Upper lobe of left lung (tissue), 6 donors: ENCODE data around the gene MRPL20. TPM values are rescaled to one million over a fixed set of nuclear protein-coding genes. Genes with fewer than 3 reads are reported as not detected.

Experiments used
- ATAC-seq, 2 donors: fragments of 200-7000 bp; cut with Tn5 transposase; one replicate each; pipeline ENCODE4 v1.9.1; 2022; ENCODE audit warnings: mild to moderate bottlenecking in 2 of 2, moderate library complexity in 2 of 2; ENCODE audit not compliant: low FRiP score in 2 of 2
- DNase-seq, 2 donors: peaks; one replicate each; pipeline ENCODE4 v3.0.0-alpha.2; 2019 to 2020
- H3K27ac ChIP-seq, 4 donors: fragments of 200-600 bp; sonication (generic); one replicate each; pipeline ENCODE4 v1.5.1; 2016 to 2019
- H3K27me3 ChIP-seq, 4 donors: fragments of 200-600 bp; sonication (generic); one replicate each; pipeline ENCODE4 v1.5.1; 2017 to 2019
- H3K36me3 ChIP-seq, 4 donors: fragments of 200-600 bp; sonication (generic); one replicate each; pipeline ENCODE4 v1.5.1; 2016 to 2019
- H3K4me1 ChIP-seq, 4 donors: fragments of 200-600 bp; sonication (generic); one replicate each; pipeline ENCODE4 v1.5.1; 2018 to 2019
- H3K4me3 ChIP-seq, 4 donors: fragments of 200-600 bp; sonication (generic); one replicate each; pipeline ENCODE4 v1.5.1; 2017 to 2019; ENCODE audit warnings: mild to moderate bottlenecking in 2 of 4, moderate library complexity in 1 of 4
- H3K9me3 ChIP-seq, 4 donors: fragments of 200-600 bp; sonication (generic); one replicate each; pipeline ENCODE4 v1.5.1; 2018 to 2019
- EP300 ChIP-seq, 4 donors: sonication (generic); formaldehyde crosslinking; IDR thresholded peaks; one replicate each; pipeline ENCODE4 v1.5.1; 2017; ENCODE audit warnings: antibody characterized with exemption in 4 of 4, control low read depth in 2 of 4
- POLR2A ChIP-seq, 4 donors: fragments of 450-650 bp; IDR thresholded peaks; one replicate each; pipeline ENCODE4 v1.5.1; 2016 to 2017; ENCODE audit warnings: antibody characterized with exemption in 4 of 4, mild to moderate bottlenecking in 2 of 4
- POLR2AphosphoS5 ChIP-seq, 2 donors: sonication (generic); formaldehyde crosslinking; IDR thresholded peaks; one replicate each; pipeline ENCODE4 v1.5.1; 2017; ENCODE audit warnings: antibody characterized with exemption in 2 of 2
- WGBS, 2 donors: methylation state at CpG; one replicate each; pipeline ENCODE4 v1.1.5; 2017 to 2018; 5-methylcytosine and 5-hydroxymethylcytosine counted together
- total RNA-seq, 6 donors: library from RNA; depleted of rRNA in 4 of 6; stranded (reverse); fragments of >200 nt in 4 of 6; gene quantifications; one replicate each; pipeline versions ENCODE4 v1.1.0 to v1.2.1, GENCODE V29; 2016 to 2021
- TF ChIP-seq, protein P1 (sequence below), 6 experiments: fragments of 450-650 bp in 4 of 6; fragments of 200-600 bp in 2 of 6; sonication (generic) in 2 of 6; IDR thresholded peaks; one replicate each; pipeline ENCODE4 v1.5.1; 2016 to 2019; ENCODE audit warnings: antibody characterized with exemption in 6 of 6
- donor health status: DM: no; HTN: no; CAD: no; lungs with moderate emphysema.
- donor health status: DM: no; HTN: yes; CAD: no; lungs with severe emphysema.

The MRPL20 gene
- total RNA-seq, 6 donors from 2014 or later = 90.7 to 145 (median 101) TPM

DNA sequence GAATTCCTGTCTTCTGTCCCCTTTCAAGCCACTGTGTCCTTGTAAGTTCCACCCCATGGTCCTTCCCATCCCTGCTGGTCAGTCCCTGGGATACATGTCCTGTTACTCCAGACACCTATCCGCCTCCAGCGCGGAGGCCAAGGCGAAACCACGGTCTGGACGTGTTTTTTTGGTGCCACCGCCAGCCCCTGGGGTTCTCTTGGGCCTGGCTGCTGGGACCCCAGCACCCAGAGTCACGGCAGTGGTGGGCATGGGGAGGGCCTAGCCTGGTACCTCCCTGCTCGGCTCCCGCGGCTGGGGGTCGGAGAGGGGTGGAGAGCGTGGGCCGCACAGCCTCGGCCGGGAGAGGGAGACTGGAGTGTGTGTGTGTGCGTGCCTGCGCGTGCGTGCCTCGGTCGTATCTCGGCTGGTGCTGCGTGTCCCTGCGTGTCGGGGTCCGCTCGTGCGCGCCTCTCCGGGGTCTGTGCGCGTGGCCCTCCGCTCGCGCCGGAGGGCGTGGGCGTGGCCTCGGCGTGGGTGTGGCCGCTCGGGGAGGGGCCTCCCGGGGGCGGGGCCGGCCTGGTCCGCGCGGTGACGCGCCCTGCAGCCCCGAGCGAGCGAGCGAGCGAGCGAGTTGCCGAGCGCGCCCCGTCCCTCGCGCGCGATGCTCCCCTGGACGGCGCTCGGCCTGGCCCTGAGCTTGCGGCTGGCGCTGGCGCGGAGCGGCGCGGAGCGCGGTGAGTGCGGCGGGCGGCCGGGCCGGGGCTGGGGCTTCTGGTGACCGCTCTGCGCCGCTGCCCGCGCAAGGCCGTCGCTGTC lies 28.2 kb upstream of the MRPL20 start, which contains the start of gene VWA1:
Gene VWA1 (plus strand): TSS at position 585 of the 798 bp plus-strand sequence. CDS start 59 bp downstream, at position 644.
- ATAC-seq (peak; percentile 2 to 82), DNase-seq (peak; percentile 76 to 96)
- Histone ChIP-seq H3K36me3 (no peaks in the 10 kb centered on the region), H3K27me3 (peaks cover 0 to 7% (median 0%) of the 10 kb centered on the region in 4 donors), H3K9me3 (no peaks in the 10 kb centered on the region), H3K27ac (peak within 1 kb of the TSS; percentile 87 to 95 (median 92)), H3K4me1 (peaks cover 60 to 79% (median 73%) of the 10 kb centered on the region in 4 donors), H3K4me3 (peak within 1 kb of the TSS; percentile 32 to 64 (median 56))
- WGBS, 2 donors = 17 to 82% methylated on average over 6 to 43 of the region's 89 CpGs
- TF ChIP-seq POLR2A (IDR thresholded peaks at IDR 0.05) (peak in 1 of 4 donors; percentile 69), EP300 (IDR thresholded peaks at IDR 0.05) (no peak)

DNA sequence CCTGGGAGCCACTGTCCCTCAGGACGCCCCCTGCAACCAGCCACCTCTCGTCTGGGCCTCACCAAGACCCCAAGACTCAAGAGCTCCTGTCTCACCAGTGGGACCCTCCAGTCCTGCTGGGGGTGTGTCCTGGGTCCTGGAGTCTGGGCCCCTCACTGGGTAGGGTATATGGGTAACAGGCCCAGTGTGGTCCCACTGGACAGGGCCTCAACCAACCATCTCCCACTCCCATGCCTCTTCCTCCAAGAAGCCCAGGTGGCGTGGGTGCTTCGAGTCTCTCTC lies 27.7 kb upstream of the MRPL20 start:
- Histone ChIP-seq H3K9me3 (no peaks in the 10 kb centered on the region), H3K4me1 (peaks cover 63 to 84% (median 77%) of the 10 kb centered on the region in 4 donors), H3K36me3 (no peaks in the 10 kb centered on the region), H3K27ac (peak overlapping the region; percentile 87 to 95 (median 92)), H3K4me3 (peak overlapping the region in 3 of 4 donors; percentile 1 to 64 (median 57)), H3K27me3 (peaks cover 0 to 7% (median 0%) of the 10 kb centered on the region in 4 donors)
- ATAC-seq (no peak), DNase-seq (no peak)
- WGBS, 2 donors = 56 to 86% methylated on average over 2 to 4 of the region's 4 CpGs
- no peak for TF ChIP-seq POLR2A (IDR thresholded peaks at IDR 0.05)
- TF ChIP-seq POLR2AphosphoS5 (IDR thresholded peaks at IDR 0.05) = no peak
- no peak for TF ChIP-seq EP300 (IDR thresholded peaks at IDR 0.05)

DNA sequence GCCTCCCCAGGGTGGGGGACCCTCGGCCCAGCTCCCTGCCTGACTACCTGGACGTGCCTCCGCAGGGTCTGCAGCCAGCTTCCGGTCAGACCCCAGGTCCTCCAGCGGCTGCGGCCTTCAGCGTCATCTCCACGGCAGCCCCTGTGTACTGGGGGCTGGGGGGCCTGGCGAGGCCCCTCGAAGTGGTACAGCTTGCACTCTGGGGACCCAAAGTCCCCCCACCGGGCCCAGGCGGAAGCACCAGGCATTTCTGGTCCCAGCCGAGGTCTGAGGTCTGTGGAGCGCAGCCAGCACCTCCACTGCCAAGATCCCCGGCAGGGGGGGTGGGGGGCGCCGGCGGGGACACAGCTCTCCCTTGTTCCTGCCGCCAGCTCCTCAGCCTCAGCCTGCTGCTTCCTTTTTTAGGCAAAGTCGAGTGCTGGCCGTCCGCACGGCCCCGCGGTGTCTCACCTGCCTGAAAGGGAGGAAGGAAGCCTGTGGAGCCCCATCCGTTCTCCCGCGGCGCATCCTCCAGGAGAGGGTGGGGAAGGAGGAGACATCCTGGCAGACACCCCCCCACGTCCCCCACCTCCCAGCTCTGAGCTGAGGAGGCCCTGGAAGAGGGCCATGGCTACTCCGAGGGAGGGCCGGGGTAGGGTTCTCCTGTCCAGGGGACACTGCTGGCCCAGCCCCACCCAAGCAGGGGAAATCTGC lies 27.2 kb upstream of the MRPL20 start:
- WGBS, 2 donors = 0 to 13% methylated on average over 3 to 18 of the region's 32 CpGs
- H3K4me1 ChIP-seq = peaks cover 67 to 89% (median 82%) of the 10 kb centered on the region in 4 donors
- ATAC-seq = no peak

DNA sequence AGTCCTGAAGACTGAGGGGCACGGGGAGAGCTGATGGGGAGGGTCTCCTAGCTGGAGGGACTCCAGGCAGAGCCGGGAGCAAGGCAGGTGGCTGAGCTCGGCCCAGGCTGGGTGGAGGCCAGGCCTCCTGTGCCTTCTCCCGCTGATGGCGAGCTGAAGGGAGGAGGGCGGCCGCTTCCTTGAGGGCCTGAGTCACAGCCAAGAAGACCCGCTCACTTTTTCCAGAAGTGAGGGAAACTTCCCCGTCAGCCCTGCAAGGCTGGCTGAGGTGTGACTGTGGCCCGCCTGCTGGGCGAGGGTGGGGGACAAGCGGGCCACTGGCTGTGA lies 26.7 kb upstream of the MRPL20 start:
- TF ChIP-seq EP300 (IDR thresholded peaks at IDR 0.05) = peak in 1 of 4 donors; percentile 34
- TF ChIP-seq, protein P1, sequence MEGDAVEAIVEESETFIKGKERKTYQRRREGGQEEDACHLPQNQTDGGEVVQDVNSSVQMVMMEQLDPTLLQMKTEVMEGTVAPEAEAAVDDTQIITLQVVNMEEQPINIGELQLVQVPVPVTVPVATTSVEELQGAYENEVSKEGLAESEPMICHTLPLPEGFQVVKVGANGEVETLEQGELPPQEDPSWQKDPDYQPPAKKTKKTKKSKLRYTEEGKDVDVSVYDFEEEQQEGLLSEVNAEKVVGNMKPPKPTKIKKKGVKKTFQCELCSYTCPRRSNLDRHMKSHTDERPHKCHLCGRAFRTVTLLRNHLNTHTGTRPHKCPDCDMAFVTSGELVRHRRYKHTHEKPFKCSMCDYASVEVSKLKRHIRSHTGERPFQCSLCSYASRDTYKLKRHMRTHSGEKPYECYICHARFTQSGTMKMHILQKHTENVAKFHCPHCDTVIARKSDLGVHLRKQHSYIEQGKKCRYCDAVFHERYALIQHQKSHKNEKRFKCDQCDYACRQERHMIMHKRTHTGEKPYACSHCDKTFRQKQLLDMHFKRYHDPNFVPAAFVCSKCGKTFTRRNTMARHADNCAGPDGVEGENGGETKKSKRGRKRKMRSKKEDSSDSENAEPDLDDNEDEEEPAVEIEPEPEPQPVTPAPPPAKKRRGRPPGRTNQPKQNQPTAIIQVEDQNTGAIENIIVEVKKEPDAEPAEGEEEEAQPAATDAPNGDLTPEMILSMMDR (IDR thresholded peaks at IDR 0.05) = no peak
- no peak for TF ChIP-seq POLR2AphosphoS5 (IDR thresholded peaks at IDR 0.05)
- TF ChIP-seq POLR2A (IDR thresholded peaks at IDR 0.05) = no peak
- H3K27me3 ChIP-seq = peaks cover 0 to 7% (median 0%) of the 10 kb centered on the region in 4 donors
- H3K9me3 ChIP-seq = no peaks in the 10 kb centered on the region
- H3K4me3 ChIP-seq = peak overlapping the region in 3 of 4 donors; percentile 1 to 29 (median 24)
- DNase-seq = peak in 1 of 2 donors; percentile 58
- peak overlapping the region; percentile 87 to 95 (median 92) for H3K27ac ChIP-seq
- 9% methylated on average over 8 of the region's 12 CpGs; no CpG with 5 or more reads in 1 of the 2 donors for WGBS, 2 donors
- peak; percentile 1 to 5 for ATAC-seq
- H3K36me3 ChIP-seq = no peaks in the 10 kb centered on the region
- peaks cover 67 to 90% (median 82%) of the 10 kb centered on the region in 4 donors for H3K4me1 ChIP-seq

More for the DNA sequence above, 27.2 kb upstream of the MRPL20 start:
- peak; percentile 62 to 92 for DNase-seq
- H3K36me3 ChIP-seq = no peaks in the 10 kb centered on the region
- peaks cover 0 to 7% (median 0%) of the 10 kb centered on the region in 4 donors for H3K27me3 ChIP-seq
- H3K27ac ChIP-seq = peak overlapping the region; percentile 87 to 95 (median 92)
- H3K4me3 ChIP-seq = peak overlapping the region in 3 of 4 donors; percentile 1 to 29 (median 24)
- H3K9me3 ChIP-seq = no peaks in the 10 kb centered on the region
- TF ChIP-seq, protein P1 (IDR thresholded peaks at IDR 0.05) = peak in 1 of 6 experiments; percentile 17
- no peak for TF ChIP-seq EP300 (IDR thresholded peaks at IDR 0.05)
- no peak for TF ChIP-seq POLR2A (IDR thresholded peaks at IDR 0.05)

DNA sequence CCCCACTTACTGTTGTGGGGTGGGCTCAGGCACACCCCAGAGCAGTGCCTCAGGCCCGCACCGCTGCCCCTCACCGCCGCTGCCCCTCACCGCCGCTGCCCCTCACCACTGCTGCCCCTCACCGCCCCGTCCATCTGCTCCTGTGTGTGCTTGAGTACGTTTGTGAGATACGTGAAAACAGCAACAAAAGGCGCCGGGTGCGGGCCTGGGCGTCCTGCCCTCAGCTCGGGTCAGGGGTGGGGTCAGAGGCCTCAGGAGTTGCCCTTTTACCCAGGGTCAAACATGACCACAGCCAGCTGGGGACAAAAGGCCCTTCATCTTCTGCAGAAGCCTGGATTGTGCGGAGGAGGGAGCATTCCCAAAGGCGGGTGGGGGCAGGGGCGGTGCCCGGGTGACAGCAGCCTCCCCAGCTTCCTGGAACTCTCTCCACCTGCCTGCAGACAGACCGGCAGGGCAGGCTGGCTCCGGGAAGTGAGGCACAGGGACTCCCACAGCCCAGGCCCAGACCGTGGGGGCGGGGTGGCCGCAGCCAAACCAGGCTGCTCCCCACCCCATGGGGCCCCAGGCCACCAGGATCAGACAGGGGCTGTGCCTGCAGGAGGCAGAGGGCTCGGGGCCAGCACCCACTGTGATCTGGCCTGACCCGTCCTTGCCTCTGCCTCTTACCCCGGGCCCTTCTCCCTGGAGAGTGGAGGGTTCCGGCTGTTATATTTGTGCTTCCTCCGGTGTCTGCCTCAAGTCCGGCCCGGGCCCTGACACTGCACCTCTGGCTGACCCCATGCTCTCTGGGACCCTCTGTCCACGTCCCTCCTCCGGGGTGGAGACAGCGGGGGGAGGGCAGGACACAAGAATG lies 26.1 kb upstream of the MRPL20 start:
- peaks cover 67 to 87% (median 82%) of the 10 kb centered on the region in 4 donors for H3K4me1 ChIP-seq
- H3K27me3 ChIP-seq = peaks cover 0 to 7% (median 0%) of the 10 kb centered on the region in 4 donors
- H3K9me3 ChIP-seq = no peaks in the 10 kb centered on the region
- ATAC-seq = peak; percentile 23 to 82
- H3K36me3 ChIP-seq = no peaks in the 10 kb centered on the region
- H3K27ac ChIP-seq = peak overlapping the region; percentile 87 to 95 (median 92)
- TF ChIP-seq, protein P1 (IDR thresholded peaks at IDR 0.05) = peak in 1 of 6 experiments; percentile 23
- TF ChIP-seq POLR2A (IDR thresholded peaks at IDR 0.05) (peak in 3 of 4 donors; percentile 22 to 79 (median 40)), POLR2AphosphoS5 (IDR thresholded peaks at IDR 0.05) (peak; percentile 83 to 93), EP300 (IDR thresholded peaks at IDR 0.05) (peak in 3 of 4 donors; percentile 73 to 97 (median 91))
- DNase-seq = peak; percentile 94 to 95
- 36 to 41% methylated on average over 26 to 31 of the region's 34 CpGs for WGBS, 2 donors
- H3K4me3 ChIP-seq = peak overlapping the region in 2 of 4 donors; percentile 24 to 29
